ENCODE data around the gene CALY. TPM values are rescaled to one million over a fixed set of nuclear protein-coding genes. Genes with fewer than 3 reads are reported as not detected.
A peak's percentile ranks its signal among the peaks of the same experiment; 100 is the strongest.

The CALY gene
- polyA plus RNA-seq, 1 donor, result 0.12 TPM

DNA sequence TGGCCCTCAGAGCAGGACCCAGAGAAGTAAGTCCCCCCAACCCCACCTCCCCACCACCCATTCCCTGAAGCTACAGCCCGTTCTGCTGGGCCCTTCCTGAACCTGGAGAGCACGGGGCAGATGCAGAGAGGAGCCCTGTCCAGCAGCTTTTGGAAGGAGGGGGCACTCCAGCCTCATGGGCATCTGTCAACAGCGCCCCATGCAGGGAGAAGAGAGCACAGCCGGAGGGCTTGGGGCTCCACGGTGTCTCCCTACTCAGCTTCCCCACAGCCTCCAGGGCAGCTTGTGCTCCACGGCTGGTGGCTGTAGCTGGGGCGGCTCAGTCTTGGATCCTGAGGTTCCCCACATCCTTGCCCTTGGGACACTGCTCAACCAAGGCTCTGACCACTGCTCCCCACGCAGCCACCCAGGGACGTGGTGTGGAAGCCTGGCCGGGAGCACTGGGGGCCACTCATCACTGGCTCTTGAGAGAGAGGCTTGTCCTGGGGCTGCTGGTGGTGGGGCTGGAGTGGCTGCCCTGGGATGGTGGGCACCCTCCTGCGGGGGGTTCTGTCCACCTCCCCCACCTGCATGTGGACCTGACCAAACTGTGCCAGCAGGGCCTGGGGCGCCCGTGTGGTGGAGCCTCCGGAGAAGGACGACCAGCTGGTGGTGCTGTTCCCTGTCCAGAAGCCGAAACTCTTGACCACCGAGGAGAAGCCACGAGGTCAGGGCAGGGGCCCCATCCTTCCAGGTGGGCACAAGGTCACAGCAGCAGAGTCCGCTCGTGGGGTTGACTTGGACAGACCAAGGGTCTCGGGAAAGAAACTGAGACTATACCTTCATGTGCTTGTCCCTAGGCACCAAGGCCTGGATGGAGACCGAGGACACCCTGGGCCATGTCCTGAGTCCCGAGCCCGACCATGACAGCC is 15.0 kb upstream of the CALY start:
- DNase-seq, result no peak

DNA sequence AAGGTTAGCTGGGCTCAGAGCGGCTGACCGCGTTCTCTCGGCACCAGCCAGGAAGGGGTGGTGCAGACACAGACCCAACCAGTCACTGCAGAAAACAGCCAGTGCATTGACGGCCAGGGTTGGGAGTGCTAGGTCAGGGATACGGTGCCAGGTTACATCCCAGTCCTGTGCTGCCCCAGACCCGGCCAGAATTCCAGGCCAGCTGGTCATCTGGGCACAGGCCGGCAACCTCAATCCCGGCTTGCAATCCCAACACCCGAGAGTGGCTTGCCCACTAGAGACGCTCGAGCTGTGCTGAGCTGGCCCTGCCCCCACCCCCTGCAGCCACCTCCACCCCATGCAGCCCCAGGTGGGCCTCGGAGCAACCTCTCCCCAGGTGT is 14.2 kb upstream of the CALY start:
- DNase-seq, result no peak

DNA sequence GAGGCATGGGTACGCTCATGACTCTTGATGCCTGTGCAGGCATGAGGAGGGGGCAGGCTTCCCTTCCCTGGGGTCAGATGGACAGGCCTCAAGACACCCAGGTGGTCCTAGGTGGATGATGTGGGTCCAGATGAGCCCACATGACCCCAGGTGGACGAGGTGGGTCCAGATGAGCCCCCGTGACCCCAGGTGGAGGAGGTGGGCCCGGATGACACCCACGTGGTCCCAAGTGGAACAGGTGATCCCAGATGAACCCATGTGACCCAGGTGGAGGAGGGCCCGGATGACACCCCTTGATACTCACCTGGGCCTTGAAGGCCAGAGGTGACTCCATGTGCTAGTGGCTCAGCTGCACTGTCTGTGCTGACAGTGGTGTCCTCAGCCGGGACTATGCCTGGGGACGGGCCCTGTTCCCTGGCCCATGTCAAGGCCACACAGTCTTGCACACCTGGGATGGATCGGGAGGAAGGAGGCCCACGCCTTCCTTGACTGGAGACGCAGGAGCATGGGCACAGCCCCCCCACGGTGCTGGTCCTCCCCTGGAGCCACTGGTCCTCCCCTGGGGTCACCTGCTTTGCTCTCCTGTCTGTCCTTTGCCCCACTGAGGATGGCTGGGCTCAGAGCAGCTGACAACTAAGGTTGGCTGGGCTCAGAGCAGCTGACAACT is 13.7 kb upstream of the CALY start:
- DNase-seq, result no peak

DNA sequence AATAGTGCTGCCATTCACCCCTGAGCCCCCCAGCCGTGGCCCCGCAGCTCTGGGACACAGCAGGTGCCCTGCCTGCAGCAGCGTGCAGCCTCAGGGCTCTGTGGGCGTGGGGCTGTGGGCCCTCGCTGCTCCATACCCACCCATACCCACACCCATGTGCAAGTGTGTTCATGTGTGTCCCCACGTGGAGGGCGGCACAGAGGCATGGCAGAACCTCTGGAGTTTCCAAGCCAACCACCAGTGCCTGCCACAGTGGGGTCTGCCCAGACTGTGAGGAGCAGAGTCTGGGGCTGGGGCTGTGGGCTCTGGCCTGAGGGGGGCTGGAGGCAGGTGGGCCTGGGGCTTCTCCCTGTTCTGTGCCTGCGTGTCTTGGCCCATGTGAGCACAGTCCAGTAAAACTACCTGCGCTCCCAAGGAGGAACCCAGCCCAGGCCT is 12.9 kb upstream of the CALY start:
- no peak for DNase-seq

DNA sequence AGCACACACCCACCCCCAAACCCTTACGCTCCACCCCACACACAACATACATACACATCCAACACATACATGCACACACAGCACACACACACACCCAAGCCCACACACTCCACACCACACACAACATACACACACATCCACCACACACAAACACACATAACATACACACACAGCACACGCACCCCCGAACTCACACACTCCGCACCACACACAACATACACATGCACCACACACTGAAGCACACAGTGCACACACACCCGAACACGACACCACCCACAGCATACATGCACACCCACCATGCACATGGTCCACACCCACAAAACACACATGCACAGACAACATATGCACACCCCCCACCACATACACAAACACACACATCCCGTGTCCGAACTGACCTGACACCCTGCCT is 12.5 kb upstream of the CALY start:
- no peak for DNase-seq

DNA sequence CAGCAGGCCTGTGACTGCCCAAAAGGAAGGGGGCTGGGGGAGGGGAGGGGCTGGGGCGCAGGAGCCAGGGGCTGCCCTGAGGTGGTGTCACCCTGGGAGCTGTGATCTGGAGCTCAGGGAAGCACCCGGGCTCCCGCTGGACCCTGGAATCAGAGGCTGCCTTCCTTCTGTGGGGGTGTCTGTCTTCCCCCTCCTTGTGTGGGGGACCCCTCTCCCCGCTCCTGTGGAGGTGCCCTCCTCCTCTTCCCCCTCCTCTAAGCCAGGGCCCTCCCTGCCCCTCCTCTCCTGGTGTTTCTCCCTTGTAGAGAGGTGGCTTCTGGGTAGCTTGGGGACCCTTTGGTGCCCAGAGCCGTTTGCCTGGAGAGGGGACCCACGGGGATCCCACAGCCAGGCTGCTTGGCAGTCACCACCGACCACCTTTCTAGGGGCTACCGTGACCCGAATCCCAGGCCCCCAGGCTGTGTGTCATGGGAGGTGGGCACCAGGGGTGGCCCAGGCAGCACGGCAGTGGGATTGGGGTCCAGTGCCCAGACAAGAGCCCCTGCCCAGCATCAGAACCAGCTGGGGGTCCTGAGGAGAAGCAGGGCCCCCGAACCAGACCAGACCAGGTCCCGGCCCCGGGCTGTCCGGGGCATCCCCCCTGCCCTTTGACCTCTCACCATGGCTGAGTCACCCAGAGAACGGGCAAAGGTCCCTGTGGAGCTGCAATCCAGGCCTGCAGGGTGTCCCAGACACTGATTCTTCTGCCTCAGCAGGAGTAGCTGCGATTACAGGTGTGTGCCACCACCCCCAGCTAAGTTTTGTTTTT is 11.2 kb upstream of the CALY start:
- DNase-seq, result no peak

DNA sequence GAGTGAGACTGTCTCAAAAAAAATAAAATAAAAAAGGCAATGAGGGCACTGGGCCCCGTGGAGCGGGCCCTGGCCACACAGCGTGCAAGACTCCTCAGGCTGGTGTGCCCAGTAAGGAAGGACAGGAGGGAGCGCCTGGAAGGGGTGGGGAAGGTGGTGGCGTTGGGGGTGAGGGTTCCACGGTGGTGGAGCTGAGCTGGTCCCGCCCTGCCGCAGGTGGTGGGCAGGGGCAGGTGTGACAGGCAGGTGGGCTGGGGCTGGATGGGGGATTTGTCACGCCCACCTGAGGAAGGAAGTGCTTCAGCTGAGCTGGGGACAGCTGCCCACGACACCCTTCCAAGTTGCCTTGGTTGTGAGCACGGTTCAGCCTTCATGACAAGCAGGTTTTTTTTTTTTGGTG is 9.7 kb upstream of the CALY start:
- no peak for DNase-seq

DNA sequence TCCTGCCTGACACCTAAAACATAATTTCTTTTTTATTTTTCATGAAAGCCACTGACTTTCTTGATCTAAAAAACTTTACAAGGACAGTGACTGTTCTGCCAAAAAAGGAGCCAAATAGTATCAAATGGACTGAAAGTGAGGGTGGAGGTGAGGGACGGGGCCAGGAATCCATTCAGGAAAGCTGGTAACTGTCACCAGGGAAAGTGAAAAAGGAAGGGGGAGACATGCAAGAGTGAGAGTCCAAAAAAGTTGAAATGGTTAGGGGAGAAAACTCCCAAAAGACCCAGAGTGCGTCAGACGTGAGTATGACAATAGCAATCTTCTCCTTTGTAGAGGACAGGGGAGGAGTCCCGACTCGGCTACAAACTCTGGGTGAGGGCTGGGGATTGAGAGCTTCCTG is 7.5 kb upstream of the CALY start:
- no peak for DNase-seq

DNA sequence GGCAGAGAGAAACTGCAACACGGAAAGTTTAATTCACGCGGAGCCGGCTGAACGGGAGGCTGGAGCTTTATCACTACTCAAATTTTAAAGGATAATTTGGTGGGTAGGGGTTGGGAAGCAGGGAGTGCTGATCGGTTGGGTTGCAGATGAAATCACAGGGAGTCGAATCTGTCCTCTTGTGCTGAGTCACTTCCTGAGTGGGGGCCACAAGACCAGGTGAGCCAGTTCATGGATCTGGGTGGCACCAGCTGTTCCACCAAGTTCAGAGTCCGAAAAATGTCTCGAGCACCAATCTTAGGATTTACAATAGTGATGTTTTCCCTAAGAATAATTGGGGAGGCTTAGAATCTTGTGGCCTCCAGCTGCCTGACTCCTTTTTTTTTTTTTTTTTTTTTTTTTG is 6.9 kb upstream of the CALY start:
- no peak for DNase-seq

DNA sequence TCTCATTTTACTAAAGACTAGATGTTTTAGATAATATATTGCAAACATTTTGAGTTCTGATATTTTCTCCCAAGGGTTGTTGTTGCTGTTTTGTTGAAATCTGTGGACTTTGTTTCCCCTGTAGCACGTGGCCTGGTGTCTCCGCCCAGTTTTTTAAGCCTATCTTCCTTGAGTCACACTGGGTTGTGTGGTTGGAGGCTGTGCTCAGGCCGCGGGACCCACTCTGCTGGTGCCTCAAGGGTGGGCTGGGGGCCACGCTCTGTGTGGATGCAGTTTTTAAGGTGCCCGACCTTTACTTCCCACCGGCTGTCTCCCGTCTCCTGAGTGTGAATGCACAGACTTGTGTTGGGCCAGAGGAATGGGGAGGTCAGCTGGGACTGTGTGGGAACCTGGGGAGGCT is 6.2 kb upstream of the CALY start:
- DNase-seq, result no peak

DNA sequence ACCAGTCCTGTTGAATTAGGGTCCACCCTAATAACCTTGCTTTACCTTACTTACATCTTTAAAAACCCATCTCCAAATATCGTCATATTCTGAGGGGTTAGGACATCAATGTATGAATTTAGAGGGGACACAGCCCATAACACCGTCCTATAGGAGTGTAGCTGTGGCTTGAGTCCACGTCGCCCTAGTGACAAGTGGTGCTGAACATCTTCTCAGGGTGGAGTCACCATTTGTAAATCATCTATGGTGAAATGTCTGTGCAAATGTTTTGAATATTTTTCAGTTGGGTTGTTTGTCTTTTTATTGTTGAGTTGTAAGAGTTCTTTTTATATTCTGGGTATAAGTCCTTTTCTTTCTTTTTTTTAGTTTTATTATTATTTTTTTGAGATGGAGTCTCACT is 5.3 kb upstream of the CALY start:
- no peak for DNase-seq

DNA sequence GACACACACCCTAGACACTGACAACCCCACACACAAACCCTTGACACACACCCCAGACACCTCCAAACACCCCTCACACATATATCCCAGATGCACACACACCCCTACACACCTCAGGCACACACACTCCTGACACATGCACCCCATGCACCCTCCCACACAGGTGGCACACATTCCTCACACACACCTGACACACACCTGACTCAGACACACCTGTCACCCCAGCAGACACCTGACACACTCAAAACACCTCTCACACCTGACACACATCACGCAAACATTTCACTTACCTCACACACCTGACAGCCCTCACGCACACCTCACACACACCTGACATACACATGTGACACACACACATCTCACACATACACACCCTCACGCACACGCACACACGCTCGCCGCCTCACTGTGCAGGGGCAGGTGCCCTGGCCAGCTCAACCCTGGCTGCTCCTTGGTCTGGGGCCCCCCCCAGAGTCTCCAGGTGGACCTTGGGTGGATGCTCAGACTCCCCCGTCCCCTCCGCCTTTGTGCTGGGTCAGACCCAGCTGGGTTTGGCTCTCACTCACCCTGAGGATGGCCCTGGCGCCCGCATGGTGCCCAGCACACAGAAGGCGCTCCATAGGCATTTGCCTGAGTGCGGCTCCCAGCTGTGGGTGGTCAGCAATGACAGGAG is 3.1 kb upstream of the CALY start:
- no peak for DNase-seq

DNA sequence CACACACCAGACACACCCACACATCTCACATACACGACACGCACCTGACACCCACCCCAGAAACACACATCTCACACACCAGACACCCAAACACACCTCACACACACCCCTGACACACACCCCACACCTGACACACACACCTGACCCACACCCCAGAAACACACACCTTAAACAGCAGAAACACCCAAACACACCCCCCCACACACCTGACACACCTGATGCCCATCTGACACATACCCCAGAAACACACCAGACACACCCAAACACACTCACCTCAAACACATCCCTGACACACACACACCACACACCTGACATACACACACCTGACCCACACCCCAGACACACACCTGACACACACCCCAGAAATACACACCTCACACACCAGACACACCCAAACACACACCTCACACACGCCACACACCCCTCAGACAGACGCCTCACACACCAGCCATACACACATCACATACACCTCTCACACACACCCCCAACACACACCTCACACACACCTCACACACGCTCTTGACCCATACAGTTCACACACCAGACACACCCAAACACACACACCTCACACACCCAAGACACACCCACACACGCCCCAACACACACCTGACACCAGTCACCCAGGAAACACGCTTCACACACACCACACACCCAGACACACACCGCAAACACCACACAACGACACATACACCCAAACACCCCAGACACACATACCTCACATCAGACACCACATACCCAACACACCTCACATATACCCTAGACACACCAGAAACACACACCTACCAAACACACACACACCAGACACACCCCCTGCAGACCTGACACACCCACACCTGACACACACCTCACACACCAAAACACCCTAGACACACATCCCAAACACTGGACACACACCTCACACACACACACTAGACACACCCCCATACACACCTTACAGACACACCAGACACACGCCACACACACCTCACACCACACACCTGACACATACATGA is 1.7 kb upstream of the CALY start:
- no peak for DNase-seq

DNA sequence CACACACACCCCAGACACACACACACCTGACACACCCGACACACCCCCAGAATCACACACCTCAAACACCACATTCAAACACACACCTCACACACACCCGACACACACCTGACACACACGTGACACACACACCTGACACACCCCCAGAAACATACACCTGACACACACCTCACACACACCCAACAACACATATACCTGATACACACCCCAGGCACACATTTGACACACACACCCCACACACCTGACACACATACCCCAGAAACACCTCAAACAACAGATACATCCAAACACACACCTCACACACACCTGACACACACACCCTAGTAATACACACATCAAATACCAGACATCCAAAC is 652 bp upstream of the CALY start:
- DNase-seq, result no peak

DNA sequence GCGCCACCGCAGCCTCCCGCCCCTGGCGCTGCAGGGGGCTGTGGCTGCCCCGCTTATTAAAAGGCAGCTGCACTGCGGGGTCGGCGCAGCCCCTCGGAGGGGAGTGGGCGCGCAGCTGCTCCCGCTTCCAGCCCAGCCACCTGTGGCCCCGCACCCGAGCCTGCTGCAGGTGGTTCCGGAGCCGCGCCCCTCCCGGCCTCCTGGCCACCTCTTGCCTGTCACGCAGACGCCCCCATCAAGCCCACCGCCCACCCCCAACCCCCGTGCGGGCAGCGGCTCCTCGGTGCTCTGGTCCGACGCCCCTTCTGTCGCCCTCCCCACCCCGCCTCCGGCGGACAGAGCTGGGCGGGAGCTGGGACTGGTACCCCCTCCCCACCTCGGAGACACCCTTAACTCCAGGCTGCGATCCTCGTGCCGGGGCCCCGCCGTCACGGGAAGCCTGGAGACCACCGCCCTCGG is 549 bp downstream of the CALY start:
- DNase-seq, result no peak

DNA sequence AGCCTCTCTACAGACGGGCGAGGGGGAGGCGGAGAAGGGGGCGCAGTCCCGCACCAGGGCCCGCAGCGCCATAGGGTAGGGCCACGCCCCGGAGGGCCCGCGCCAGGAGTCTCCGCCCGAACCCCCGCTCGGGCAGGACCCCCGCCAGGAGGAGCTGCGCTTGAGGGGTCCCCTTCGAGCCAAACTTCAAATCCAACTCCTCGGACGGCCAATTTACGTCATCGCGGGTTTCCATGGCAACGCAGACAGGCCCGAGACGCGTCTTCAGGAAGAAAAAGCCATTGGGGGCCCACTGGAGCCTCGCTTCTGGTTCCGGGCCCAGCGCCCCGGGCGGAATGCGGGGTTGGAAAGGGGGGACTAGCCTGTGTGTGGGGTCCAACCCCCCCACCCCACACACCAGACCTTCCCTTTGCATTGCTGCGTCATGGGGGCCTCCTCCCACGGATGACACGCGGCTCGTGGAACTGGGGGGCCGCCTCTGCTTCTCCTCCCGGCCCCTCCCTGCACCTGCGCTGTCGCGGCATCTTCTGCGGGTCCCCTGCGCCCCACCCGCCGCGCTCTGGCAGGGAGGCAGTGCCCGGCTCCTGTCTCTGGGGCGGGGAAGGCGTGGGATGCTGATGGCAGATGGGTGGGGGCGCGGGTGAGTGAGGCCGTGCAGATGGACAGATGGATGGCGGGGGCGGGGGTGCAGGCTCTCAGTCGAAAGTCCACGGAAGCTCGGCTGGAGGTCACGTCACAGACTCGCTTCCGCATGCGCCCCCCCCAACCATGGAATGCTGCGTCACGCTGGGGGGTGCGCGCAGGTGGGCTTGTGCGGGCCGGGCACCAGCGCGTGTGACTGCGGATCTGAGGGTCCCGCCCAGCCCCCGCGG is 1.2 kb downstream of the CALY start:
- peak; percentile 63 for DNase-seq

DNA sequence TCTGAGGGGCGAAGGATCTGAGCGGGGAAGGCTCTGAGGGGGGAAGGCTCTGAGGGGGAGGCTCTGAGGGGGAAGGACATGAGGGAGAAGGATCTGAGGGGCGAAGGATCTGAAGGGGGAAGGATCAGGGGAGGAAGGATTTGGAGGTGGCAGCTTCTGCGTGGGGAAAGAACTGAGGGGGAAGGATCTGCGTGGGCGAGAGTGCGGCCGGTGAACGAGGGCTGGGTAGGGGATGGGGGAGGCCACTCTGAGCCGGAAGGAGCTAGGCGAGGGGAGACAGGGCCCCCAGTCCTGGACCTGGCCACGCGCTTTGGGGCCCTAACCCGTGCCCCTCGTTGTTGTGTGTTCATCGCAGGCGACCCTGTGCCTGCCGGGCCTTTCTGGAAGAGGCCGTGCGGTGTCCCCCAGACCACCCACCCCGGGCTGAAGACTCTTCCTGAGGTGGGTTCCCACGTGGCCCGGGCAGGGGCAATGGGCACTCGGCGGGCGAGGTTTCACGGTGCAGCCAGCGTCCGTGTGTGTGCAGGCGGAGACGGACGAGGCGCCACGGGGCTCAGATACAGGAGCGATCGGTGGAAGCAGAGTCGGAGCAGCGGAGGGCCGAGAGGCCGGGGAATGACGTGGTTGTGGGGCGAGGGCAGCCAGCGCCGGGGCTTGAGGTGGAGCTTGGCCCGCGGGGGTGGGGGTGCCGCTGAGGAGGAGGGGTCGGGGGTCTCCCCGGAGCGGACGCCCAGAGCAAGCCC is 2.0 kb downstream of the CALY start:
- no peak for DNase-seq

DNA sequence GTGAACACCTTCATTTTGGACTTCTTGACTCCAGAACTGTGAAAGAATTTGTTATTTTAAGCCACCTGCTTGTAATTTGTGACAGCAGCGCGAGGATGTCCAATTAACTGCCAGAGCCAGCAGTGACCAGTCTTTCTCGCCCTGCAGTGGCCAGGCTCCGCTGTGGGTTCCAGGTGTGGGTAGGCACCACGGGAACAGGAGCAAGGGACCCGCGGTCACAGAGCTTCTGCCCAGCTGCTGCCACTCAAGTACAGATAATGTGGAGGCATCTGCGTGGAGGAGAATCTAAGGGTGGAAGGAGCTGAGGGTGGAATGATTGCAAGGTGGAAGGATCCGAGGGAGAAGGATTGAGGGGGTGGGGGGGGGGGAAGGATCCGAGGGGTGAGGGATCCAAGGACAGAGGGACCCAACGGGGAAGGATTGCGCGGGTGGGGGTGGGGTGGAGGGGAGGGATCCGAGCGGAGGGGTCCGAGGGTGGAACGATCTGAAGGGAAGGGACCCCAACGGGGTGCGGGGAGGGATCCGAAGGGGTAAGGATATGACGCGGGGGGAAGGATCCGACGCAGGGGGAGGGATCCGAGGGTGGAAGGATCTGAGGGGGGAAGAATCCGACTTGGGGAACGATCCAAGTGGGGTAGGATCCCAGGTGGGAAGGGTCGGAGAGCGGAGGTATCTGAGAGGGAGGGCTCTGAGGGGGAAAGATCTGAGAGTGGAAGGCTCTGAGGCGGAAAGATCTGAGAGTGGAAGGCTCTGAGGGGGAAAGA is 3.6 kb downstream of the CALY start:
- no peak for DNase-seq
